Neural cell (in vitro differentiated cells): ENCODE data around the gene PRR16. TPM values are rescaled to one million over a fixed set of nuclear protein-coding genes. Genes with fewer than 3 reads are reported as not detected.

Experiments used
- H2AFZ ChIP-seq: fragments of 200-600, 300-800 bp; sonication (generic), shearing (Covaris generic); 2 replicates; pipeline ENCODE4 v1.6.0; 2014; ENCODE audit warnings: low read depth, mild to moderate bottlenecking, antibody characterized with exemption, low read length, moderate library complexity
- H3F3A ChIP-seq: fragments of 200-600 bp; shearing (Covaris generic); 2 replicates; pipeline ENCODE4 v1.6.1; 2016; ENCODE audit warnings: mild to moderate bottlenecking, moderate library complexity, mixed read lengths, antibody characterized with exemption, low read length; ENCODE audit not compliant: insufficient read depth, poor library complexity, severe bottlenecking
- H3K27ac ChIP-seq: fragments of 200-600, 300-800 bp; sonication (generic), shearing (Covaris generic); 2 replicates; pipeline ENCODE4 v1.5.1; 2014; ENCODE audit warnings: mild to moderate bottlenecking, low read length, moderate library complexity
- H3K27me3 ChIP-seq: fragments of 300-800, 200-600 bp; sonication (generic), shearing (Covaris generic); 2 replicates; pipeline ENCODE4 v1.6.0; 2014; ENCODE audit warnings: mild to moderate bottlenecking, low read depth, low read length, moderate library complexity; ENCODE audit not compliant: insufficient read depth
- H3K36me3 ChIP-seq: fragments of 300-800, 200-600 bp; sonication (generic), shearing (Covaris generic); 2 replicates; pipeline ENCODE4 v1.5.1; 2014; ENCODE audit warnings: mild to moderate bottlenecking, antibody characterized with exemption, low read length, moderate library complexity; ENCODE audit not compliant: insufficient read depth
- H3K4me2 ChIP-seq: fragments of 300-800, 200-600 bp; sonication (generic), shearing (Covaris generic); 2 replicates; pipeline ENCODE4 v1.6.0; 2014; ENCODE audit warnings: mild to moderate bottlenecking, low read length
- H3K4me3 ChIP-seq: fragments of 300-800, 200-600 bp; sonication (generic), shearing (Covaris generic); 2 replicates; pipeline ENCODE4 v1.5.1; 2014; ENCODE audit warnings: mild to moderate bottlenecking, low read length, moderate library complexity
- H3K79me2 ChIP-seq: fragments of 200-600 bp; shearing (Covaris generic); replicated peaks from 2 replicates; pipeline ENCODE4 v1.6.0; 2014; ENCODE audit warnings: mild to moderate bottlenecking, low read length, moderate library complexity; ENCODE audit not compliant: insufficient read depth
- H3K9ac ChIP-seq: fragments of 300-800, 200-600 bp; sonication (generic), shearing (Covaris generic); 2 replicates; pipeline ENCODE4 v1.6.1; 2016; ENCODE audit warnings: mild to moderate bottlenecking, low read length, mixed read lengths
- H3K9me2 ChIP-seq: fragments of 200-600 bp; shearing (Covaris generic); 2 replicates; pipeline ENCODE4 v1.6.1; 2016; ENCODE audit warnings: mild to moderate bottlenecking, low read length, mixed read lengths; ENCODE audit not compliant: insufficient read depth
- H3K9me3 ChIP-seq: fragments of 200-600, 300-800 bp; sonication (generic), shearing (Covaris generic); 2 replicates; pipeline ENCODE4 v1.6.1; 2016; ENCODE audit warnings: mild to moderate bottlenecking, mixed run types, low read length, moderate library complexity, mixed read lengths
- H4K20me1 ChIP-seq: fragments of 200-600 bp; shearing (Covaris generic); 2 replicates; pipeline ENCODE4 v1.6.1; 2016; ENCODE audit warnings: mild to moderate bottlenecking, mixed run types; ENCODE audit not compliant: insufficient read depth
- CTCF ChIP-seq: fragments of 450-650 bp; IDR thresholded peaks from 2 replicates; pipeline ENCODE4 v1.5.1; 2014; ENCODE audit warnings: antibody characterized with exemption, mild to moderate bottlenecking, moderate library complexity; ENCODE audit not compliant: poor library complexity, severe bottlenecking
- EP300 ChIP-seq: fragments of 450-650 bp; conservative IDR thresholded peaks from 2 replicates; pipeline ENCODE4 v1.6.1; 2014; ENCODE audit warnings: antibody characterized with exemption, mild to moderate bottlenecking, moderate library complexity; ENCODE audit not compliant: poor library complexity, severe bottlenecking
- EZH2 ChIP-seq: fragments of 200-600, 300-800 bp; shearing (Covaris generic), sonication (generic); IDR thresholded peaks from 2 replicates; pipeline ENCODE4 v1.6.1; 2014; ENCODE audit warnings: antibody characterized with exemption, low read length, borderline replicate concordance, mild to moderate bottlenecking; ENCODE audit not compliant: insufficient read depth, poor library complexity, severe bottlenecking
- MXI1 ChIP-seq: fragments of 450-650 bp; conservative IDR thresholded peaks from 2 replicates; pipeline ENCODE4 v1.6.1; 2014; ENCODE audit warnings: antibody characterized with exemption, mild to moderate bottlenecking; ENCODE audit not compliant: poor library complexity, severe bottlenecking
- POLR2AphosphoS5 ChIP-seq: IDR thresholded peaks from 2 replicates; pipeline ENCODE4 v1.6.1; 2012
- RAD21 ChIP-seq: fragments of 450-650 bp; conservative IDR thresholded peaks from 2 replicates; pipeline ENCODE4 v1.6.1; 2014; ENCODE audit warnings: antibody characterized with exemption, mild to moderate bottlenecking, moderate library complexity
- REST ChIP-seq: IDR thresholded peaks from 2 replicates; pipeline ENCODE4 v1.6.1; 2012; ENCODE audit warnings: borderline replicate concordance
- SMC3 ChIP-seq: fragments of 450-650 bp; conservative IDR thresholded peaks from 2 replicates; pipeline ENCODE4 v1.6.1; 2014; ENCODE audit warnings: antibody characterized with exemption, mild to moderate bottlenecking, moderate library complexity; ENCODE audit not compliant: poor library complexity
- TAF1 ChIP-seq: IDR thresholded peaks from 2 replicates; pipeline ENCODE4 v1.6.1; 2012; ENCODE audit warnings: low read depth
- polyA plus RNA-seq: library from polyadenylated mRNA; depleted of rRNA; stranded (reverse); fragments of >200 nt; gene quantifications from 2 replicates; pipeline ENCODE4 v1.2.3, GENCODE V29; 2014

Gene PRR16
- polyA plus RNA-seq, 1 donor from 2014 or later = 1.7 TPM

DNA sequence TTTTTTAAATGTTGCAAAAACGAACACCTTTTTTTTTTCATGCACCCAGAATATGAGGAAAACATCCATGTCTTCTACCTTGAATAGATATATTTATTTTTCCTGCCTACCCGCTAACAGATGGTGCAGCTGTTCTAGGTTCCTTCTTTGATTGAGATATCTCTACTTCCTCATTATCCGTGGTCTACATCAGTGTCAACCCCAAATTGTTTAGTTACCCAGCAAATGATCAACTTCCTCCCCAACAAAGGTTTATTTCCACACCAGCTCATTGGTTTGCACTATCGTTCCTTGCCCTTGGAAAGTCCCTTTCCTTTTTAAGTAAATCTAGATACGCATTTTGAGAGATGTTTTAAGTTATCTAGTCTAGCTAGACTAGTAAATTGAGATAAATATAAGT lies 166.4 kb downstream of the PRR16 start:
- Histone ChIP-seq H3K9me3 (no peaks in the 10 kb centered on the region), H3K27me3 (no peaks in the 10 kb centered on the region), H3K79me2 (no peaks in the 10 kb centered on the region), H3K27ac (no peak overlapping the region), H4K20me1 (no peaks in the 10 kb centered on the region), H3K4me2 (no peak overlapping the region), H3K9ac (no peak overlapping the region), H3K9me2 (no peaks in the 10 kb centered on the region), H3F3A (no peaks in the 10 kb centered on the region), H3K36me3 (no peaks in the 10 kb centered on the region), H3K4me3 (no peak overlapping the region), H2AFZ (no peak overlapping the region)
- TF ChIP-seq POLR2AphosphoS5 = no peak
- TF ChIP-seq REST = no peak
- no peak for TF ChIP-seq EZH2
- no peak for TF ChIP-seq SMC3
- TF ChIP-seq MXI1 = no peak
- TF ChIP-seq CTCF = no peak
- no peak for TF ChIP-seq TAF1

DNA sequence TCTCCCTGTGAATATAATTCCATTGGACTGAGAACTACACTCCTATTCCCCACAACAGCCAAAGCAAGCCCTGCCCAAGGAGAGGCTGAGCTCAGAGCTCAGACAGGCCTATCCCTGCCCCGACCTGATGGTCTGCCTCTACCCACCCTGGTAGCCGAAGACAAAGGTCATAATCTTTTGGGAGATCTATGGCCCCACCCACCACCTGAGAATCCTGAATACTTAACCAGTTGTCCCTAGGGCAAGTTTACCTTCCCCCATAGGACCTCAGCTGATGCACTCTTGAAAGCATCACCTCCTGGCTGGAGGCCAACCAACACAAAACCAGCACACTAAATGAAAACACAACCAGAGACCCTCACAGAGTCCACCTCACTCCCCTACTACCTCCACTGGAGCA lies 167.5 kb downstream of the PRR16 start:
- no peak overlapping the region for H3K27ac ChIP-seq
- no peaks in the 10 kb centered on the region for H4K20me1 ChIP-seq
- no peaks in the 10 kb centered on the region for H3K27me3 ChIP-seq
- H3K4me3 ChIP-seq = no peak overlapping the region
- TF ChIP-seq TAF1 (no peak), RAD21 (no peak), POLR2AphosphoS5 (no peak)
- no peaks in the 10 kb centered on the region for H3F3A ChIP-seq
- H3K36me3 ChIP-seq = no peaks in the 10 kb centered on the region
- no peak overlapping the region for H3K4me2 ChIP-seq
- no peaks in the 10 kb centered on the region for H3K79me2 ChIP-seq
- no peak overlapping the region for H2AFZ ChIP-seq
- H3K9me2 ChIP-seq = no peaks in the 10 kb centered on the region
- no peak overlapping the region for H3K9ac ChIP-seq
- no peaks in the 10 kb centered on the region for H3K9me3 ChIP-seq

DNA sequence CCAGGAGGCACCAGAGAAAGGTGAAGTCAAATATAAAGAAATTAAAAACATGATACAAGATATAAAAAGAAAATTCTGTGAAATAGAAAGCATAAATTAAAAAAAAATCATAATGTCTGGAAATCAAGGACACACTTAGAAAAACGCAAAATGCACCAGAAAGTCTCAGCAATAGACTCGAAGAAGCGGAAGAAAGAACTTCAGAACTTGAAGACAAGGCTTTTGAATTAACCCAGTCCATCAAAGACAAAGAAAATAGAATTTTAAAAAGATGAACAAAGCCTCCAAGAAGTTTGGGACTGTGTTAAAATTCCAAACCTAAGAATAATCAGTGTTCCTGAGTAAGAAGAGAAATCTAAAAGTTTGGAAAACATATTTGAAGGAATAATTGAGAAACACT lies 168.3 kb downstream of the PRR16 start:
- no peaks in the 10 kb centered on the region for H4K20me1 ChIP-seq
- H2AFZ ChIP-seq = no peak overlapping the region
- no peak overlapping the region for H3K4me3 ChIP-seq
- H3F3A ChIP-seq = no peaks in the 10 kb centered on the region
- H3K79me2 ChIP-seq = no peaks in the 10 kb centered on the region
- no peaks in the 10 kb centered on the region for H3K9me2 ChIP-seq
- H3K27ac ChIP-seq = no peak overlapping the region
- H3K36me3 ChIP-seq = no peaks in the 10 kb centered on the region
- H3K4me2 ChIP-seq = no peak overlapping the region
- H3K27me3 ChIP-seq = no peaks in the 10 kb centered on the region
- no peaks in the 10 kb centered on the region for H3K9me3 ChIP-seq
- no peak for TF ChIP-seq RAD21
- TF ChIP-seq POLR2AphosphoS5 = no peak
- TF ChIP-seq SMC3 = no peak
- no peak for TF ChIP-seq REST
- TF ChIP-seq EP300 = no peak
- no peak for TF ChIP-seq EZH2
- no peak for TF ChIP-seq MXI1
- no peak for TF ChIP-seq TAF1
- no peak for TF ChIP-seq CTCF
- no peak overlapping the region for H3K9ac ChIP-seq
